Neuronal stem cell (in vitro differentiated cells): ENCODE results near the gene JAM2.
"Not testable (repeated sequence)": the region's sequence is repeated elsewhere in the genome, so short reads cannot be mapped to it uniquely, and the experiment has no call there.

ENCODE experiments used
- DNase-seq: peaks from one replicate; pipeline ENCODE4 v3.0.0-alpha.2; 2013; ENCODE audit warnings: low spot score
- H2AFZ ChIP-seq: one replicate; pipeline ENCODE4 v1.6.1; 2013; ENCODE audit warnings: mild to moderate bottlenecking, low read length, inconsistent platforms
- H2AK5ac ChIP-seq: 2 replicates; pipeline ENCODE4 v1.6.1; 2013; ENCODE audit warnings: low read depth, mild to moderate bottlenecking, inconsistent platforms, low read length, moderate library complexity, mixed read lengths
- H2BK120ac ChIP-seq: 2 replicates; pipeline ENCODE4 v1.6.1; 2013; ENCODE audit warnings: low read depth, mild to moderate bottlenecking, inconsistent platforms, low read length, moderate library complexity, mixed read lengths
- H2BK12ac ChIP-seq: one replicate; pipeline ENCODE4 v1.6.1; 2013; ENCODE audit warnings: low read length, inconsistent platforms
- H2BK15ac ChIP-seq: 2 replicates; pipeline ENCODE4 v1.6.1; 2013; ENCODE audit warnings: mild to moderate bottlenecking, low read length, inconsistent platforms, mixed read lengths
- H2BK5ac ChIP-seq: one replicate; pipeline ENCODE4 v1.6.1; 2013; ENCODE audit warnings: inconsistent platforms, mild to moderate bottlenecking, low read length, moderate library complexity
- H3K14ac ChIP-seq: one replicate; pipeline ENCODE4 v1.6.1; 2013; ENCODE audit warnings: low read length, inconsistent platforms
- H3K18ac ChIP-seq: 2 replicates; pipeline ENCODE4 v1.6.1; 2013; ENCODE audit warnings: low read length, inconsistent platforms
- H3K23ac ChIP-seq: 2 replicates; pipeline ENCODE4 v1.6.1; 2013; ENCODE audit warnings: low read depth, mild to moderate bottlenecking, mixed read lengths, low read length, inconsistent platforms; ENCODE audit not compliant: poor library complexity
- H3K27ac ChIP-seq: replicated peaks from 3 replicates; pipeline ENCODE4 v1.5.1; 2013; ENCODE audit warnings: low read length, inconsistent platforms
- H3K27me3 ChIP-seq, 3 experiments: 2 replicates each; pipeline ENCODE4 v1.6.1; 2013; ENCODE audit warnings: low read length in 3 of 3, mild to moderate bottlenecking in 2 of 3, inconsistent platforms in 1 of 3, low read depth in 1 of 3, mixed read lengths in 1 of 3, moderate library complexity in 1 of 3; ENCODE audit not compliant: control insufficient read depth in 3 of 3, insufficient read depth in 3 of 3
- H3K36me3 ChIP-seq, 2 donors: replicated peaks in 1 of 2; 2 replicates each; pipeline ENCODE4 v1.6.1; 2013; ENCODE audit warnings: low read length in 2 of 2; ENCODE audit not compliant: control insufficient read depth in 2 of 2, insufficient read depth in 2 of 2
- H3K4ac ChIP-seq: 2 replicates; pipeline ENCODE4 v1.6.1; 2013; ENCODE audit warnings: inconsistent platforms, mild to moderate bottlenecking, low read length, moderate library complexity
- H3K4me1 ChIP-seq, 2 donors: 1 replicate in 1 of 2; 2 replicates in 1 of 2; pipeline ENCODE4 v1.6.1; 2013; ENCODE audit warnings: low read length in 2 of 2, low read depth in 1 of 2; ENCODE audit not compliant: control insufficient read depth in 2 of 2, insufficient read depth in 1 of 2
- H3K4me2 ChIP-seq: one replicate; pipeline ENCODE4 v1.6.1; 2013; ENCODE audit warnings: mild to moderate bottlenecking, low read length, inconsistent platforms; ENCODE audit not compliant: insufficient read depth, poor library complexity, severe bottlenecking
- H3K4me3 ChIP-seq, 2 donors: 2 replicates each; pipeline ENCODE4 v1.5.1; 2013; ENCODE audit warnings: low read length in 2 of 2, mild to moderate bottlenecking in 2 of 2, inconsistent platforms in 1 of 2, moderate library complexity in 1 of 2
- H3K79me1 ChIP-seq: one replicate; pipeline ENCODE4 v1.6.1; 2013; ENCODE audit warnings: low read depth, mild to moderate bottlenecking, inconsistent platforms, low read length, moderate library complexity
- H3K9ac ChIP-seq: one replicate; pipeline ENCODE4 v1.6.1; 2013; ENCODE audit warnings: mild to moderate bottlenecking, low read depth, low read length, inconsistent platforms; ENCODE audit not compliant: poor library complexity
- H3K9me3 ChIP-seq, 2 donors: replicated peaks in 1 of 2; 2 replicates each; pipeline versions ENCODE3 to v1.6.1; 2013; ENCODE audit warnings: low read length in 2 of 2, mild to moderate bottlenecking in 2 of 2, inconsistent platforms in 1 of 2, low read depth in 1 of 2, mixed read lengths in 1 of 2, moderate library complexity in 1 of 2; ENCODE audit not compliant: control insufficient read depth in 2 of 2, insufficient read depth in 1 of 2
- H4K8ac ChIP-seq: one replicate; pipeline ENCODE4 v1.6.1; 2013; ENCODE audit warnings: low read depth, mild to moderate bottlenecking, inconsistent platforms, low read length, moderate library complexity
- H4K91ac ChIP-seq: one replicate; pipeline ENCODE4 v1.6.1; 2013; ENCODE audit warnings: low read length, low read depth, mild to moderate bottlenecking, inconsistent platforms; ENCODE audit not compliant: poor library complexity
- WGBS, 2 donors: extraction: QIAGEN DNeasy Blood & Tissue Kit; methylation state at CpG; one replicate each; pipeline ENCODE4 v1.1.7; 2013; ENCODE audit warnings: missing lambda C conversion rate in 2 of 2, mixed read lengths in 1 of 2; ENCODE audit not compliant: insufficient read length in 2 of 2, insufficient replicate concordance in 1 of 2; ENCODE audit errors: extremely low coverage in 2 of 2; 5-methylcytosine and 5-hydroxymethylcytosine counted together

JAM2 gene

DNA sequence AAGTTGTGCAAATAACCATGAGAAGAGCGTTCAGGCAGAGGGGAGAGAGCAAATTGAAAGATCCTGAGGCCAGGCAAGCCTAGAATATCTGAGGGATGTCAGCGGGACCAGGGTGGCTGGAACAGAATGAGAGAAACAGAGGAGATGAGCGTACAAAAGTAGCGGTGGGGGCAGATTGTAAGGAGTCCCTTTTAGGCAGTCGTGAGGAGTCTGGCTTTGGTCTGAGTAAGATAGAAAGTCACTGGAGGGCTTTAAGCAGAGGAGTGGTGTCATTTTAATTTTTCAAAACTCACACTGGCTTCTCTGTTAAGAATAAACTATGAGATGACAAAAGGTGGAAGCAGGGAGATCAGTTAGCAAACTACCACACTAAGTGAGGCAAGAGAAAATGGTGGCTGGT is 71.5 kb downstream of the JAM2 start:
- no peak overlapping the region for H3K18ac ChIP-seq
- H3K4ac ChIP-seq = no peak overlapping the region
- no peak overlapping the region for H2BK120ac ChIP-seq
- H2AFZ ChIP-seq = no peak overlapping the region
- peaks cover 0 to 91% of the 10 kb centered on the region in 2 donors for H3K36me3 ChIP-seq
- H3K14ac ChIP-seq = no peak overlapping the region
- no peak overlapping the region for H4K91ac ChIP-seq
- H2AK5ac ChIP-seq = no peak overlapping the region
- no peaks in the 10 kb centered on the region for H3K79me1 ChIP-seq
- no peaks in the 10 kb centered on the region for H3K9me3 ChIP-seq
- H3K9ac ChIP-seq = no peak overlapping the region
- no peak overlapping the region for H2BK5ac ChIP-seq
- H3K27ac ChIP-seq = no peak overlapping the region
- H2BK12ac ChIP-seq = no peak overlapping the region
- no peak overlapping the region for H3K4me2 ChIP-seq
- H3K4me1 ChIP-seq = no peaks in the 10 kb centered on the region
- WGBS, 2 donors = no CpG with 5 or more reads among the region's 5 CpGs
- no peak for DNase-seq
- no peak overlapping the region for H3K4me3 ChIP-seq
- H3K23ac ChIP-seq = no peak overlapping the region
- no peaks in the 10 kb centered on the region for H3K27me3 ChIP-seq
- no peak overlapping the region for H4K8ac ChIP-seq
- H2BK15ac ChIP-seq = no peak overlapping the region

DNA sequence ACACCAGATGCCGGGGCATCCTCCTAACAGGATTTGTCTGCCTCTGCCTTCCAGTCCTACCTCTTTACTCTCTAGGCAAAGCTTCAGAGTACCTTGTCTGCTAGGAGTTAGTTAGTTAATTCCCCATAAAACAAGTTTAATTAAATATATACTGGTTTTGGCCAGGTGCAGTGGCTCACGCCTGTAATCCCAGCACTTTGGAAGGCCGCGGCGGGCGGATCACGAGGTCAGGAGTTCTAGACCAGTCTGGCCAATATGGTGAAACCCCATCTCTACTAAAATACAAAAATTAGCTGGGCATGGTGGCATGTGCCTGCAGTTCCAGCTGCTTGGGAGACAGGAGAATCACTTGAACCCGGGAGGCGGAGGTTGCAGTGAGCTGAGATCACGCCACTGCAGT is 75.0 kb downstream of the JAM2 start:
- H3K4me3 ChIP-seq, H2AFZ ChIP-seq, H3K18ac ChIP-seq, H2BK12ac ChIP-seq, H3K27me3 ChIP-seq, H4K8ac ChIP-seq, H3K4ac ChIP-seq, H3K4me1 ChIP-seq, H3K23ac ChIP-seq, H3K79me1 ChIP-seq, H3K4me2 ChIP-seq, H2BK15ac ChIP-seq, DNase-seq, H3K9ac ChIP-seq, H3K14ac ChIP-seq, H2AK5ac ChIP-seq, H2BK5ac ChIP-seq, H2BK120ac ChIP-seq, H3K27ac ChIP-seq, H3K9me3 ChIP-seq, H4K91ac ChIP-seq: not testable (repeated sequence)
- no CpG with 5 or more reads among the region's 10 CpGs for WGBS, 2 donors
- peaks cover 0 to 84% of the 10 kb centered on the region in 2 donors for H3K36me3 ChIP-seq

DNA sequence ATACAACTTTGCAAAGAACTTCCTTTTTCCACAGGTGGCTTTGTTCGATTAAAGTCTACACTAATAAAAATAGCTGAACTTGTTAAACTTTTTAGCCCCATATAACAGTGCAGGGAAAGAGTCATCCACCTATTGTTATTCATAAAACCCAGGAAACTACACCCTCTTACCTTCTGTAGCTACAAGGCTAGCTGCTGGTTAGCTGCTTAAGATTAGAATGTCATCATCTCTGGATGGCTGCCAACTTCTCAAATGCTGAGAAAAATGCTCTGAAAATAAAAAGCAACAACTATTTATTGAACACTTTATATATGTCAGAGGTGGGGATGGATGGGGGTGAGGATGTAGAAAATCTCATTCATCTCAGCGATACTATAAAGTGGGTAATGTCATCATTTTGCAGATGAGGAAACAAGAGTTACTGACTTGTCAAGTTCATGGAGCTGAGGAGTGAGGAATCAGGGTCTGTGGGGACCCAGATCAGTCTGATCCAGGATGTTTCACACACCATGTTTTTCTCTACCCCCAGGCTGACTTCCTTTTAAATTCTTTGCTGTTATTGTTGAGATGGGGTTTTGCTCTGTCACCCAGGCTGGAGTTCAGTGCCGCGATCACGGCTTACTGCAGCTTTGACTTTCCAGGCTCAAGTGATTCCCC is 78.6 kb downstream of the JAM2 start:
- H3K23ac ChIP-seq = no peak overlapping the region
- no peak overlapping the region for H3K27ac ChIP-seq
- H3K4me1 ChIP-seq = no peaks in the 10 kb centered on the region
- no peak overlapping the region for H3K18ac ChIP-seq
- no peak overlapping the region for H2BK5ac ChIP-seq
- H2AFZ ChIP-seq = no peak overlapping the region
- no peak overlapping the region for H3K4ac ChIP-seq
- H3K27me3 ChIP-seq = no peaks in the 10 kb centered on the region
- no peak overlapping the region for H2BK120ac ChIP-seq
- H3K4me3 ChIP-seq = no peak overlapping the region
- H2BK15ac ChIP-seq = no peak overlapping the region
- no peaks in the 10 kb centered on the region for H3K79me1 ChIP-seq
- no peaks in the 10 kb centered on the region for H3K9me3 ChIP-seq
- H3K9ac ChIP-seq = no peak overlapping the region
- H3K14ac ChIP-seq = no peak overlapping the region
- no peak overlapping the region for H4K8ac ChIP-seq
- no peak for DNase-seq
- no peak overlapping the region for H2AK5ac ChIP-seq
- H4K91ac ChIP-seq = no peak overlapping the region
- no peak overlapping the region for H3K4me2 ChIP-seq
- H2BK12ac ChIP-seq = no peak overlapping the region
- H3K36me3 ChIP-seq = peaks cover 3 to 82% of the 10 kb centered on the region in 2 donors
- no CpG with 5 or more reads among the region's 5 CpGs for WGBS, 2 donors

DNA sequence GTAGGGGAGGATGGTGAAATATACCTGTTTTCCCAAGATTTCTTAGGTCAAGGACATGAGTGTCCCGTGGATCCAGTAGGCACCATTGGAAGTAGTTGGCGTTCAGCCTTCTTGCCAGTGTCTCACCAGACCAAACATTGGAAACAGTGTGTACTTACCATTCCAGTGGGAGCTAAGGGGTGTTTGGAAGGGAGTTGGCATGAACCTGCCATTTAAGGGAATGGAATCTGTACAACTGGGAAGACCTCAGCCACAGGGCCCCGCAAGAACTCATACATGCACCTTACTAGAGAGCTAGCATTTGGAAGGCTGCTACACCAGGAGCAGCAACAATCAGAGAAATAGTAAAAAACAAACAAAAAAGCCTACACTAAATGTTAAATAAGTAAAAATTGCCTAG is 82.9 kb downstream of the JAM2 start:
- Histone ChIP-seq H4K8ac (no peak overlapping the region), H3K27ac (no peak overlapping the region), H3K36me3 (peaks cover 10 to 87% of the 10 kb centered on the region in 2 donors), H2AFZ (no peak overlapping the region), H2BK120ac (no peak overlapping the region), H3K9me3 (no peaks in the 10 kb centered on the region), H2BK5ac (no peak overlapping the region), H2AK5ac (no peak overlapping the region), H3K18ac (no peak overlapping the region), H3K27me3 (no peaks in the 10 kb centered on the region), H2BK12ac (no peak overlapping the region), H3K79me1 (no peaks in the 10 kb centered on the region), H4K91ac (no peak overlapping the region), H3K4me3 (no peak overlapping the region), H3K4me2 (no peak overlapping the region), H2BK15ac (no peak overlapping the region), H3K4me1 (no peaks in the 10 kb centered on the region), H3K14ac (no peak overlapping the region), H3K4ac (no peak overlapping the region), H3K23ac (no peak overlapping the region), H3K9ac (no peak overlapping the region)
- no CpG with 5 or more reads among the region's 3 CpGs for WGBS, 2 donors
- DNase-seq = no peak
